Measurements from ENCODE around the gene INO80.
A peak's percentile ranks its signal among the peaks of the same experiment; 100 is the strongest.

INO80 gene

DNA sequence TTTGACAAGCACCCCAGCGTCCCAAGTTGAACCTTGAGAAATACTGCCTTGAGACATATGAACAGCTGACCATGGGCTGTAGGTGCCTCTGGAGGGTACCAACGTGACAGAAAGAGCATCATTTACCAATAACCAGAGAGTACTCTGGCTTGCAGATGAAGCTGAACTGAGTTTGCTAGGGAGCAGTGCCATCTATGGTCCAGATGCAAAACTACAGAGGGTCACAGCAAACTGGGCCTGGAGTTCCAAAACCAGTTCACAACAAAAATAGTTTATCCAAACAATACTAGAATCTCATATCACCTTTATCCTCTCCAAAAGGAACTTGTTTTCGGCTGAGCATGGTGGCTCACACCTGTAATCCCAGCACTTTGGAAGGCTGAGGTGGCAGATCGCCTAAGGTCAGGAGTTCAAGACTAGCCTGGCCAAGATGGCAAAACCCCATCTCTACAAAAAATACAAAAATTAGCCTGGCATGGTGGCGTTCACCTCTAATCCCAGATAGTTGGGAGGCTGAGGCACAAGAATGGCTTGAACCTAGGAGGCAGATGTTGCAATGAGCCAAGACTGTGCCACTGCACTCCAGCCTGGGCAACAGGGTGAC, 93.5 kb downstream of the INO80 start:
- DNase-seq (ENCODE audit: low read depth in 2 of 2): peak; percentile 72 to 81

DNA sequence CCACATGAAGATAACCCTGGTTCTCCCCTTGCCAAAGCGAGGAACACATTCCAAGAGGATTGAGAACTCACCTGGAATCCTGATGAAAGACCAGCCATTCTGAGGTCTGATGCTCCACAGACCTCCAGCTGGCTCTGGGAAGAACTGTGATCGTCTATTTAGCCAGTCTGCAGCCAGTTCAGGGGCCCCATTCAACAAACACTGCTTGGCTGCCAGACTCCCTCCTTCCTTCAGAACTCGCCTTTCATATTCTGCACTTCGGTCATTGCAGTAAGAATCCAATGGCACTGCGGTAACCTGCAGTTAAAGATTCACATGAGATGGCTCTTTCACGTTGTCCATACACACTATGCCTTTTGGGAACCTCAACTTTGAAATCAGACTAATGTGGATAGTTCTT, 95.3 kb downstream of the INO80 start:
- no peak overlapping the region for H3K4me3 ChIP-seq (replicated peaks in 1 of 2; ENCODE audit: low read depth in 2 of 2, low read length in 2 of 2)
- TF ChIP-seq, protein P1, sequence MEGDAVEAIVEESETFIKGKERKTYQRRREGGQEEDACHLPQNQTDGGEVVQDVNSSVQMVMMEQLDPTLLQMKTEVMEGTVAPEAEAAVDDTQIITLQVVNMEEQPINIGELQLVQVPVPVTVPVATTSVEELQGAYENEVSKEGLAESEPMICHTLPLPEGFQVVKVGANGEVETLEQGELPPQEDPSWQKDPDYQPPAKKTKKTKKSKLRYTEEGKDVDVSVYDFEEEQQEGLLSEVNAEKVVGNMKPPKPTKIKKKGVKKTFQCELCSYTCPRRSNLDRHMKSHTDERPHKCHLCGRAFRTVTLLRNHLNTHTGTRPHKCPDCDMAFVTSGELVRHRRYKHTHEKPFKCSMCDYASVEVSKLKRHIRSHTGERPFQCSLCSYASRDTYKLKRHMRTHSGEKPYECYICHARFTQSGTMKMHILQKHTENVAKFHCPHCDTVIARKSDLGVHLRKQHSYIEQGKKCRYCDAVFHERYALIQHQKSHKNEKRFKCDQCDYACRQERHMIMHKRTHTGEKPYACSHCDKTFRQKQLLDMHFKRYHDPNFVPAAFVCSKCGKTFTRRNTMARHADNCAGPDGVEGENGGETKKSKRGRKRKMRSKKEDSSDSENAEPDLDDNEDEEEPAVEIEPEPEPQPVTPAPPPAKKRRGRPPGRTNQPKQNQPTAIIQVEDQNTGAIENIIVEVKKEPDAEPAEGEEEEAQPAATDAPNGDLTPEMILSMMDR (IDR thresholded peaks at IDR 0.05; ENCODE audit: low read depth, low read length): no peak
- DNase-seq (ENCODE audit: low read depth in 2 of 2): no peak

More for the DNA sequence above, 93.5 kb downstream of the INO80 start:
- H3K4me3 ChIP-seq (replicated peaks in 1 of 2; ENCODE audit: low read depth in 2 of 2, low read length in 2 of 2): no peak overlapping the region
- TF ChIP-seq, protein P1 (IDR thresholded peaks at IDR 0.05; ENCODE audit: low read depth, low read length): peak; percentile 81

DNA sequence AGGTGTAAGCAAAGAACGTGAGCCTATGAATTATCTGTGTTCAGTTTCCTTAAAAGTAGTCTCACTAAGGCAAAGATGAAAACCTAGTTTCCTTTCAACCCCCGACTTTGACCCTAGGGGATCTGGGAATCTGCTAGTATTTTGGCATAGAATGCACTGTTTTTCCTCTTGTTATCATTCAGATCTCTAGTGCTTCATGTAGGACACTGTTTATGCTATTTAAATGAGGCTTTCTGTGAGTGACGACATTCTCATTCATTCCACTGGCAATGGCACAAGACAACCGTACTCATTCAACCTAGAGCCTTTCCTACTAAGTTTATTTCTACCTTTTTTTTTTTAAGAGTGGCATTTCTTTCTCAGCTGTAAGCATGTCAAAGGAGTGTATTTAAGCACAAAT, 95.8 kb downstream of the INO80 start:
- TF ChIP-seq, protein P1 (IDR thresholded peaks at IDR 0.05; ENCODE audit: low read depth, low read length): no peak
- DNase-seq (ENCODE audit: low read depth in 2 of 2): no peak
- no peak overlapping the region for H3K4me3 ChIP-seq (replicated peaks in 1 of 2; ENCODE audit: low read depth in 2 of 2, low read length in 2 of 2)

GRCh38 chr15:41019174-41019573, 96.9 kb downstream of the INO80 start:
- TF ChIP-seq, protein P1 (IDR thresholded peaks at IDR 0.05; ENCODE audit: low read depth, low read length): no peak
- DNase-seq (ENCODE audit: low read depth in 2 of 2): no peak
- H3K4me3 ChIP-seq (replicated peaks in 1 of 2; ENCODE audit: low read depth in 2 of 2, low read length in 2 of 2): no peak overlapping the region

GRCh38 chr15:41018534-41018933, 97.5 kb downstream of the INO80 start:
- TF ChIP-seq, protein P1 (IDR thresholded peaks at IDR 0.05; ENCODE audit: low read depth, low read length): no peak
- peak; percentile 21 to 56 for DNase-seq (ENCODE audit: low read depth in 2 of 2)
- no peak overlapping the region for H3K4me3 ChIP-seq (replicated peaks in 1 of 2; ENCODE audit: low read depth in 2 of 2, low read length in 2 of 2)

- H3K4me3 ChIP-seq (replicated peaks in 1 of 2; ENCODE audit: low read depth in 2 of 2, low read length in 2 of 2): no peak overlapping the region
- peak in 1 of 2 donors; percentile 29 for DNase-seq (ENCODE audit: low read depth in 2 of 2)
- TF ChIP-seq, protein P1 (IDR thresholded peaks at IDR 0.05; ENCODE audit: low read depth, low read length): no peak
Measured at GRCh38 chr15:41017066-41017735, 98.9 kb downstream of the INO80 start.
